HuH-7 (cell line): ENCODE measurements around the gene CDK5RAP2.
A peak's percentile ranks its signal among the peaks of the same experiment; 100 is the strongest.
"Not testable (repeated sequence)": the region's sequence is repeated elsewhere in the genome, so short reads cannot be mapped to it uniquely, and the experiment has no call there.

Source experiments
- DNase-seq: peaks from one replicate; pipeline ENCODE4 v3.0.0; 2011; ENCODE audit warnings: low spot score

The CDK5RAP2 gene

DNA sequence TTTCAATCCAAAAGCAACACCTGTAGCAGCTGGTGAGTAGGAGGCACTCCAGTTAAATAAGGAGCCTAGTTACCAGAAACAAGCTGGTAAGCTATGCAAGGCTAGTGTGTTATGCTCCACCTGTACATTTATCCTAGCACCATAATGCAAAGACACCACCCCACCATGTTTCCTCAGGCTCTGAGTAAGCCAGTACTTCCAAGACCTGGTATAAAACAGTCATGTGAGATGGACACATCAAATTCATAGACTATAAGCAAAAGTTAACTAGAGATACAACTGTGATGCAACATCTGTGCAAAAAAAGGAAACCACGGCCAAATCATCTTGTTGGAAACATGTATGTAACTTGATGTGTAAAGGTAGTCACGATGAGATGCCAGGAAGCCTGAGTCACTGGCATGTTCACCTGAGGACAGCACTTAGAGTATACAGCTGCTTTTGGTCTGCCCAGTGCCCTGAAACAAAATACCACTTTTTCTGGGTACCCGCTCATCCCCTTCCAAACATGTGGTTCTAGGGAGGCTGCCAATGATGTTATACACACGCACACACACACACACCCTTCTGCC, 66.1 kb downstream of the CDK5RAP2 start:
- no peak for DNase-seq

DNA sequence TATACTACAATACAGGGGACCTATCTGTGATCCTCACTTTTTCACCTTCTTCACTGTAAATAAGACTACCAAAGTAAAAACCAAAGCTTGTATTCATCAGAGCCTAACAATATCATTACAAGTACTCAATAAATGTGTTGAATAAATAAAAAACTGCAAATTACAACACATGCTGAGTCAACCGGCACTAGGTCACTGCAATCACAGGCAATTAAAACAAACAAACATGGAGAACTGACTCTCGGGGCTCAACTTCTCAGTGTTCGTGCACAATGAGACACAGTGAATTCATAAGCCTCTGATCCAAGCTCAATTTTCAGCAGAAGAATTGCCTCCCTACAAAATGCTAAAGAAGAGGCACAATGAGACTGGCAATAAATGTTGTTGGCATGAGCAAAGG, 69.2 kb downstream of the CDK5RAP2 start:
- no peak for DNase-seq

DNA sequence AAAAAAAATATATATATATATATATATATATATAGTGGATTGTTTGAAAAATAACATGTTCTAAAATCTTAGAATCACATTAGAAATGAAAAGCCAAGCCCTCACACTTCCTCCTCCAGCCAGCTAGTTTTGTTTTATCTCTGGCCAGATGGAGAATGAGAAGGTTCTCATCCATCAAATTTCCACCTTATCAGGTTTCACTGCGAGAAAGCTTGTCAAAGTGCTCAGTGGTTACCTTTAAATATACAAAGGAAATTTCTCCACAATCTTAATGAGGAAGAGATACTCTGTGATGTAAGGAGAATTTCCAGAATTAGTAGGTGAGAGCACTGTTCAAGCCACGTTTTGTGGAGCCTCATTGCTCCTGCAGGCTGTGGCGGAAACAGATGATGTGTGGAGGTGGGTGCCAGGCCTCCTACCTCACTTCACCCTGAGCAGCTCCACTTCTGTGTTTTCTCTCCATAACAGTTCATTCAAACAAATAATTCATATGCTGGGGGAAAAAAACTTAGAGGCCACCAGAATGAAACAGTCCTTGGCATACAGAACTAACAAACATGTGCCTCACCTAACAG, 71.9 kb downstream of the CDK5RAP2 start:
- DNase-seq = no peak

DNA sequence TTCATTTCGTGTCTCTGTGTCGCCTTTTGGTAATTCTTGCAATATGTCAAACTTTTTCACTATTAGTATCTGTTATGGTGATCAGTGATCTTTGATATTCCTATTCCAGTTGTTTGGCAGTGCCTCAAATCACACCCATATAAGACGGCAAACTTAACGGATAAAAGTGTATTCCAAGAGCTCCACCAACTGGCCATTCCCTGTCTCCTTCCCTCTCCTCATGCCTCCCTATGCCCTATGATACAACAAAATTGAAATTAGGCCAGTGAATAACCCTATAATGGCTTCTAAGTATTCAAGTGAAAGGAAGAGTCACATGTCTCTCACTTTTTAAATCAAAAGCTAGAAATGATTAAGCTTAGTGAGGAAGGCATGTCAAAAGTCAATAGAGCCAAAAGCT, 74.8 kb downstream of the CDK5RAP2 start:
- no peak for DNase-seq

DNA sequence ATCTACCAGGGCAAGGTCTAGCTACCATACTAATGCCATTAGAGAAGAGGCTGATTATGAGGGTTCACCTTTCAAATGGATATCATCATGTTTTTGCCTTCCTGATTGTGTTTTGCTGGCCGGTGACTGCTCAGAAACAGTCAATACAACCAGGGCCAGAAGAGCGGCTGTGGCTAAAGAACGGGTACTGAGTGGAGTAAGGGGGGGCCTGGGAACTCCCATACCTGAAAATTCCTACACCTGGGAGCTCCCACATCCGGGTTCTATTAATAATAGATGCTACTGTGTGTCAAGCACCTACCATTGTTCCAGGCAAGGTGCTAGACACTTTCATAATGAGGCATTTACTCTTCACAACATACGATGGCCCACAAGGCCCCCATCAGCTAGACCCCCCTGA, 79.2 kb downstream of the CDK5RAP2 start:
- no peak for DNase-seq

DNA sequence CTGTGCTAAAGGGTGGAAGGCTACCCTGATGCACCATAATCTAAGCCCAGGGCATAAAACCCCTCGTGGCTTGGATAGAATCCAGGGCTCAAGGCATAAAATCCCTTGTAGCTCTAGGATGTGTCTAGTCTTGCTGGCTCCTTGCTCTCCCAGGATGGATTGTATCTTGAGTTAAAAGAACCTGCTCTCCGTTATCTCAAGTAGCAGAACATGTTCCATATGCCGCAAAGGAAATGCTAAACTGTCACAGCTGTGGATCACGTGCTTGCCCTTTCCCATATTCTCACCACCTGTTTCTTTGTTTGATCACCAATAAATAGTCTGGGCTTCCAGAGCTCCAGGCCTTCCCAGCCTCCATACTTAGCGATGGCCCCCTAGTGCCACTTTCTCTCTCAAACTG, 82.1 kb downstream of the CDK5RAP2 start:
- not testable (repeated sequence) for DNase-seq

DNA sequence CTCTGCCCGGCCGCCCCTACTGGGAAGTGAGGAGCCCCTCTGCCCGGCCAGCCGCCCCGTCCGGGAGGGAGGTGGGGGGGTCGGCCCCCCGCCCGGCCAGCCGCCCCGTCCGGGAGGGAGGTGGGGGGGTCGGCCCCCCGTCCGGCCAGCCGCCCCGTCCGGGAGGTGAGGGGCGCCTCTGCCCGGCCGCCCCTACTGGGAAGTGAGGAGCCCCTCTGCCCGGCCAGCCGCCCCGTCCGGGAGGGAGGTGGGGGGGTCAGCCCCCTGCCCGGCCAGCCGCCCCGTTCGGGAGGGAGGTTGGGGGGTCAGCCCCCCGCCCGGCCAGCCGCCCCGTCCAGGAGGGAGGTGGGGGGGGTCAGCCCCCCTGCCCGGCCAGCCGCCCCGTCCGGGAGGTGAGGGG, 83.5 kb downstream of the CDK5RAP2 start:
- not testable (repeated sequence) for DNase-seq

DNA sequence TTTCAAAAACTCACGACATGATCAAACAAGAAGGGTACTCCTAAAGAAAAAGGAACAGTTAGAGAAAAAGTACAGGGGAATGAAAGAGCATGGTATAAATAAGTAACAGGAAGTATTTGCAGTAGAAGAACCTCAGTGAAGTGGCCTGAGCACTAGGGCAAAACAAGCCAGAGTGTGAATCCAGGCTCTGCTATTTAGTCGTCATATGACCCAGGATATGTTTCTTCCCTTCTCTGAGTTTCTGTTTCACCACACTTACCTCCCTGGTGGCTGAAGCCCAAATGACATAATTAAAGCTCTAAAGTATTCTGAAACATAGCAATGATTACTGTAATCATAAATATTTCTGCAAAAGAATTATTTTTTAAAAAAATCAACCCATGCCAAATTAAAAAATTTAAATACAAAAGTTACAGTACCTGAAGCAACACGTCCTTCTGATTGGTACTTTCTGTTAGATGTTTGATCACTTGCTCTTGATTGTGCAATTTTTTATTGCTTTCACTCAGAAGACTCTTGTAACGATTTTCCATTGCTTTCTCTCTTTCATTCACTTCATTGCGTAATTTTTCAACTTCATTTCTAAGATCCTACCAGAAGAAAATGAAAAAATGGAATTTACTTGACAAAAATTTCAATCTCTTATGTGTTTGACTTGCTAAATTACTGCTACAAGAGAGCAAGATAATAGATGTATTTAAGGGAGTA, 88.9 kb downstream of the CDK5RAP2 start:
- peak; percentile 26 for DNase-seq

DNA sequence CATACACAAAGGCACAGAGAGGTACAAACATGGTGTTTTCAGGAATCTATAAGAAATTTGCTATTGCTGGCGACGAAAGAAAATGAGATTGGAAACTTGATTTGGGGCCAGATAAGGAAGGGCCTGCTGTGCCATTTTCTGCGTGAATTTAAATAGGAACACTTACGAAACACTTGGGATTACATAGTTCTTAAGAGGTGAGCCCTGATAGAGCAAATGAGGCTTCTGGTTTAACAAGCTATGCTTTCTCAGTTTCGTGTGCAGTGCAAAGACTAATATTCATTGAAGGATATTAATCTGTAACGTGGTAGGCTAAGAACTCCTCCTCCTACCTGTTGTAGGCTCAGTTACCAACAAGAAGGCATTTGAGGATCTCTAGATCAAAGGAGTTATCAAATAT, 93.1 kb downstream of the CDK5RAP2 start:
- no peak for DNase-seq

DNA sequence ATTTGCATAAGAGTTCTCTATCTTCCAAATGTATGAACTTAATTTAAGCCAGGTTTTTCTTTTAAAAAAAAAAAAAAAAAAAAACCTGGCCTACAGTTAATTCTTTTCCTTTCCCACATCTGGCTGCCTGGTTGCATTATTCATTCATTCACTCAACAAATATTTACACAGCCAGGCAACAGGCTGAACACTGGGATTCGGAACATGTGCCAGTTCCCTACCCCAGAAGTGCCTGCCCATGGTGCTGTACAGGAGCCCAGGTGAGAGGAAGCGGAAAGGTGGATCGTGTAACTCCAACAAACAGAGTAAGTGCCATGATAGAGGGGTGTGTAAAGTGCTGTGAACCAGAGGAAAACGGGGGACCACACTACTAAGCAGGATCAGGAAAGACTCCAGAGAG, 93.6 kb downstream of the CDK5RAP2 start:
- DNase-seq = no peak

DNA sequence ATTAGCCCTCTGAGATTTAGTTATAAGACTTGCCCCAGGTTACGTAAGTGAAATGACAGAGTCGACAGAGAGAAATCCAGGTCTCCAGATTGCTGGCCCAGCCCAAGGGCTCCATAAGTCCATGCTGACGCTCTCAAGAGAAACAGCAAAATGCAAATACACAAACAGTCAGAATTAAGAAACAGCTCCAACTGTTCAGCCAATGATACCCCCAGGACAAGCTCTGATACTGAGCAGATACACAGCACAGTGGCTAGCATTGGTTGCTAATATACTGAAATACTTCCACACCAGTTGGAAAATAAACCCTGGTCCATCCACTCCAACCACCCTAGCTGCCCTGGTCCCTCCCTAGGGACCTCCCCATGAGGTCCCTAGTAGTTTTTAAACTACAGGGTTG, 94.2 kb downstream of the CDK5RAP2 start:
- no peak for DNase-seq

DNA sequence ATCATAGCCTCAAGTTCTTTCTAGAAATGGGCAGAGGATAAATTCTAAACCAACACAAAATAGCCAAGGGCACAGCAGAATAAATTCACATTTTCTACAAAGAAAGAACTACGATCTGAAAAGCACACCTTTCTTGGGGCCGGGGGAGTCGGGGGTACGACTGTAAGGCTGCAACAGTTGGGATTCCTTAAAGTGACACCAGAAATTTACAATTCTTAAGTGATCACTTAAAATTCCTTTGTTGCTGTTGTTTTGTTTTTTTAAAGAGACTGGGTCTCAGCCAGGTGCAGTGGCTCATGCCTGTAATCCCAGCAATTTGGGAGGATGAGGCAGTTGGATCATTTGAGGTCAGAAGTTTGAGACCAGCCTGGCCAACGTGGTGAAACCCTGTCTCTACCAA, 95.8 kb downstream of the CDK5RAP2 start:
- DNase-seq = no peak

DNA sequence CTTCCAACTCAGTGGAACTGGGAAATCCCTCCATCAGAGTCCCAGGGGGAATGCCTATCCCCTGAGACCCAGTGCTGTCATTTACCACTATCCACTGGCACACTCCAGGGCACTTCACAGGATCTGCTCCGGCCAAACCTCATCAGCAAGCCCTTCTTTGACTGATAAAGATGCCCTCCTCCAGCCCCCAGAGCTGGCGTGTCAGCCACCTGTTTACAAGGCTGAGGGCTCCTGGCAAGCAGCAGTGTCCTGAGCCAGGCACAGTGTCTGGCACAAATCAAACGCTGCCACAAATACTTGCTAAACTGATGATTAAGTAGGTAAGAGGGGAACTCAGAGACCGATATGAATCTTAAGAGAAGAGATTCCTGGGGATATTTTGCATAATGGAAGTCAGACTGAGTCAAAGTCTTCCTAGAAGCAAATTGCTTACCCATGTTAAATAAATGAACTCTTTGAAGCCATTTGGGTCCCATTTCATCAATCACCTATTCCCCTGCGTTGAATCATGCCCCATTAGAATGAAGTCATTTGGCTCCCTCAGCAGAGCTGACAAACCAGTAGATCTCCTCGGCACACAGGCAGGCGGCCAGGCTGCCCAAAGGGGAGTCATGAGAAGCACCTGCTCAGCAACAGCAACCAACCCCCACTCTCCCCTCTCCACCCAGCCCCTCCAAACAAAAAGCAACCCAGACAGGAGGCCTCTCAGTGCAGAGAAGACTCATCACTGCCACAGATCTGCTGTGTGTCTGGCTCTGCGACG, 97.4 kb downstream of the CDK5RAP2 start:
- no peak for DNase-seq

DNA sequence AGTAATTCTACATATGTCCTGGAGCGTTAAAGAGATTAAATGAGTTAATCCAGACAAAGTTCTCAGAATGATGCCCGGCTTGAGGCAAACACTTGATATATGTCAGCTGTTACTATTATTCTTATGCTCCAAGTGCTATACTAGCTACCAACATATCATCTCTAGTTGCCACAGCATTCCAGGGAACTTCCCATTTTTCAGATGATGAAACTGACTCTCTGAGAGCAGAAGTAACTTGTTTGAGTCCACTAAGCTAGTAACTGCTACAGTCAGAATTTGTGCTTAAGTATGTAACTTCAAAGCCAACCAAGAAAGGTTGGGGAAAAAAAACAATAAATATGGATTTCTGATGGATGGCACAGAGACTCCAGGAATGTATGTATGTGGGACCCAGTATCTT, 98.1 kb downstream of the CDK5RAP2 start:
- no peak for DNase-seq

DNA sequence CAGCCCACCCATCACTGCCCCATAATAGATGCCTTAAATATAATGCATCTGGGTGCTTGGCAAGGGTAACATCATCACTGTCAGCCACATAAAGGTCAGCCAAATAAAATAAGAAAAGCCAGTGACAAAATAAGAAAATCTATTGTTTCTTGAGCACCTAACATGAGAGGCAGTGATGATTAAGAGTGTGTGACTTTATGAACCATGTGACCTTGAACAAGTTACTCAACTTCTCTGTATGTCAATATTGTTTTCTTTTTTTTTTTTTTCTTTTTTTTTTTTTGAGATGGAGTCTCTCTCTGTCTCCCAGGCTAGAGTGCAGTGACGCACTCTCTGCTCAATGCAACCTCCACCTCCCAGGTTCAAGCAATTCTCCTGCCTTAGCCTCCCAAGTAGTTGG, 98.7 kb downstream of the CDK5RAP2 start:
- DNase-seq = no peak

DNA sequence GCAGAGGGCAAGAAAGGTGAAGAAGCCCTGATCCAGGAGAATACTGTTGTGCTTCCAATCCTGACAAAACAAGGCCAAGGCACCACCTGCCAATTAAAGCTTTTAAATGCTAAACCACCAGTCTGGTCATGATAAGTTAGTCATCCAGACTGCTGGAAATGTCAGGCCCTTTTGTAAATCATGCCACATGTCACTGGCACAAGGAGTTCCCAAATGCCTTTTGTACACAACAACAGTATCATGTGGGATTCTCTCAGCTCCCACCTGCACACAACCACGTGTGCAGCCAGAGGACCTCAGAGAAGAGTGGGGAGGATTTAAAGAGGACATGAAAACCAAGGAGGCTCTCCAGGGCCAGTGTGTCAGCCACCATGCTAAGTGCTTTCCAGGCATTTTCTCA, 99.3 kb downstream of the CDK5RAP2 start:
- no peak for DNase-seq

DNA sequence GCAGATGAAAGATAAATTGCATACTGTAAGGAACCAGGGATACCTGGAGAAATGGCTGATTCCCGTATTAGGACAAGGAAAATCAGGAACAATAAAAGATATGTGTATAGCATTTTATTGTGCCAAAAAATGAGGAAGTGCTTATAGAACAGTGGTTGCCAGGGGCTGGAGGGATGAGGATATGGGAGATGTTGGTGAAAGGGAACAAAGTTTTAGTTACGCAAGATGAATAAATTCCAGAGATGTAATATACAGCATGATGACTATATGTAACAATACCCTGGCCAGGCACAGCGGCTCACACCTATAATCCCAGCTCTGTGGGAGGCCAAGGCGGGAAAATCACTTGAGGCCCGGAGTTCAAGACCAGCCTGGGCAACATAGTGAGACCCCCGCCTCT, 101.8 kb downstream of the CDK5RAP2 start:
- no peak for DNase-seq

DNA sequence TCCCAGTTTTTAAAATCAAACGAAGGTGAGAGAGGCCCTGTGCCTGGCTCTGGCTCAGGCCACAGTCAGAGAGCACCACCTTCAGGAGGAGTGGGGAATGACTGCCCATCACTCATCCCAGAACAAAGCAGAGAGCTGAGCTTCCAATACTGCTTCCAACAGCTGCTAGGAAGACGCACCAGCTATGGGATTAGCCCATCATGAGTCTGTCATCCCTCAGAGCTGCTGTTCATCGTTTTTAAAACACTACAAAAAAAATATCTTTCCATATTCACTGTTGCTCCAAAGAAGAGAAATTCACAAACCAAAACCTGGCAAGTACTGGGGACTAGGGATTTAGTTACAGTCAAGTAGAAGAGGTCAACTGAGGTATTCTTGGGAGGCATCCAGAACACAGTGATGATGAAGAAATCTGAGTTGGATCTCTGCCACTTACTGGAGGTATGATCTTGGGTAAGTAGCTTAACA, 102.4 kb downstream of the CDK5RAP2 start:
- DNase-seq = peak; percentile 60

DNA sequence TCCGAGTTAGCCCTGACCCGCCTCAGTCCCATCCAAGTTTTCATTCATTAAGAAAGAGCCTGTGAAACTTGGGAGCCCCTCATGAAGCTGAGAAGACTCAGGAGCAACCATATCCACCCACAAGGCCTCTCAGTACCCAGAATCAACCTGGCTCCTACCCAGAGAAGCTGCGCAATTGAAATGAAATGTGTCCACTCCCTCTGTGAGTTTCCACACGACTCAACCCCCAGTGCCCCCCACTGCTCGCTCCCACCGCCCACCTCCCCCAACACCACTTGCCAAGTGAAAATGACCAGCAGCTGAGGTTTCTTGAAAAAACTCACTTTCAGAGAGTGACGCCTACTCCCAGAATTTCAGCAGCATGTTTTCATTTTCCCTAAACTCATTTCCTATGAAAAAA, 104.6 kb downstream of the CDK5RAP2 start:
- no peak for DNase-seq

DNA sequence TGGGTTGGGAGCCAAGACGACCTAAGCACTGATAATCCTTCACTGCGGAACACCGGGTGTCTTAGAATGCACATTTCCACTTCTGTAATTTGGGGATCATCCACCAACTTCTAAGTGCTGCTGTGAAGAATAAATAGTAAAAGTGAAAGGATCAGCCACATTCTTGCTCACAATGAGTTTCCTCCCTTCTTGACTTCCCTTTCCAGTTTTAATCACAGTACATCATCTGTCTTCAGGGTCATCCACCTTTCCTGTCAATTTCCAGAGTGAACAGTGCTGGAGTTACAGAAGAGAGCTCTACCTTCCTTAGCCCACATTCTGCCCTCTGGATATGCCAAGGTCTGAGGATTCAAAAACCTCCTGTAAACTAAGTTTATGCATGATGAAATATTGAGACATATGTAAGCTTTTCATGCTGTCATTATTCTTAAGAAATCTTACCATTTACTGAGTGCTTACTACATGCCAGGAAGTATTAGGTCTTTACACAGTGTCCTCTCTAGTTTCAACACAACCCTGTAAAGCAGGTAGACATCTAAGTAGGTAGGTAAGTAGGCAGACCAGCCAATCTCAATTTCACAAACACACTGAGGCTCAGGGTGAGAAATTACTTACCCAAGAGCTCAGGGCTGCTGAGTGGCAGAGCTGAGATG, 105.2 kb downstream of the CDK5RAP2 start:
- DNase-seq = no peak

DNA sequence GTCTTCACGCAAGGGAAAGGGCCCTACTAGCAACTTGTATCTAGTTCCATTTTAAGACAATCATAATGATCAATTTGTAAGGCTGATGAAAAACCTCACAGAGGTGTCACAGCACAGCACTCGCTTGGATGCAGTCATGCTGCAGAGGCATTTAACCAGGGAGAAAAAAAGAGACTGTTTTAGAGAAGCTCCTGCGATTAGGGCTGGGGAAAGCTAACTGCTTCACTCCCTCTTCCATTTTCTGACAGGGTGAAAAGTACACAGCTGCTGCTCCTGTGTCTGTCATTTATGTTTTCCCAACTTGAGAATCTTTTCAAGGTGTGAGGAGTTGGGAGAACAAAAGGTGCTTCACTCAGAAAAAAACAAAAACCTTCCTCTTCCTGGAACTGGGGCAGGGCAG, 106.4 kb downstream of the CDK5RAP2 start:
- DNase-seq = no peak

DNA sequence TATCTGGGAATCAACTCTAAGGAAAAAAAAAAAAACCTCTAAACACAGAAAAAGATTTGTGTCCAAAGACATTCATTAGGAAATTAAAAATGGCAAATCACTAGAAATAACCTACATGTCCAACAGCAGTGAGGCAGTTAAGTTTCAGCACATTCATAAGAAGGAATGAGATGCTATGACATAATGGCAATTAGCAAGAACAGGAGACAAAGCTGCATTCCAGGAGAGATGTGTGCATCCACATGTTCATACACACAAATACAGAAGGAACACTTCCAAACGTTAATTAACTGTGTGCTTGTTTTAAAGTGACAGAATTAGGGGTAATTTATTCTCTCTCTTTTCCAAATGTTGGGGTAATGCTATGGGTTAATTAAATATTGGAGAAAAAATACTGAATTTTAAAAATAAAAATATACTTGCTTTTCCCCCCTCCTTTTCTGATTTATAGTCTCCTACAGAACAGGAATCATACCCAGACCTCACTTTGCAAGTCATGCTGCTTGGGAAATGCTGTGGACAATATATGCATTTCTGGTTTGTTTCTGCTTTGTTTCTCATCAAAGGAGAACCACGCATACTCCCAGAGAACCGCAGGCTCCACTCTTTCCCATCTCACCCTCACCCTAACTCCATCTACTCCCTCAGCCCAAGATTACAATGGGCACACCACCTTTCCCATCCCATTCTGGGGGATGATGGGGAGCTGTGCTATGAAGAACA, 114.1 kb downstream of the CDK5RAP2 start:
- DNase-seq = no peak
